AG09309 (cell line): ENCODE data around the gene TOX2.

Experiments
- DNase-seq: peaks from one replicate; pipeline ENCODE4 v3.0.0-alpha.2; 2010; ENCODE audit warnings: low read depth
- H3K4me3 ChIP-seq: 2 replicates; pipeline ENCODE4 v1.5.1; 2011; ENCODE audit warnings: mild to moderate bottlenecking, low read depth, low read length, moderate library complexity; ENCODE audit not compliant: control insufficient read depth
- TF ChIP-seq, protein P1 (sequence below): IDR thresholded peaks from 2 replicates; pipeline ENCODE4 v1.5.1; 2011; ENCODE audit warnings: mild to moderate bottlenecking, low read depth, low read length, inconsistent platforms; ENCODE audit not compliant: insufficient read depth, control insufficient read depth; ENCODE audit errors: missing control alignments

Gene TOX2

DNA sequence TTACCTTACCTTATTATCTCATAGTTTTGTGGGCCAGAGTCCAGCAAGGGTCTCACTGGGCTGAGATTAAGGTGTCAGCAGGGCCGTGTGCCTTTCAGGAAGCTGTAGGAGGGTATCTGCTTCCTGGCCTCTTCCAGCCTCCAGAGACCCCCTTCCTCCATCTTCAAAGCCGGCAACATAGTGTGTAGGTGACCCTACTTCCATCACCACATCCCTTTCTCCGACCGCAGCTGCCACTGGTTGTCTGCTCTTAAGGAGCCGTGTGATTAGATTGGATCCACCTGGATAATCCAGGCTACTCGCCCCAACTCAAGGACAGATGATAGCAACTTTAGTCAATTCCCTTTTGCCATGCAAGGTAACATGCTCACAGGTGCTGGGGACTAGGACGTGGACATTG is 181.2 kb downstream of the TOX2 start:
- TF ChIP-seq, protein P1, sequence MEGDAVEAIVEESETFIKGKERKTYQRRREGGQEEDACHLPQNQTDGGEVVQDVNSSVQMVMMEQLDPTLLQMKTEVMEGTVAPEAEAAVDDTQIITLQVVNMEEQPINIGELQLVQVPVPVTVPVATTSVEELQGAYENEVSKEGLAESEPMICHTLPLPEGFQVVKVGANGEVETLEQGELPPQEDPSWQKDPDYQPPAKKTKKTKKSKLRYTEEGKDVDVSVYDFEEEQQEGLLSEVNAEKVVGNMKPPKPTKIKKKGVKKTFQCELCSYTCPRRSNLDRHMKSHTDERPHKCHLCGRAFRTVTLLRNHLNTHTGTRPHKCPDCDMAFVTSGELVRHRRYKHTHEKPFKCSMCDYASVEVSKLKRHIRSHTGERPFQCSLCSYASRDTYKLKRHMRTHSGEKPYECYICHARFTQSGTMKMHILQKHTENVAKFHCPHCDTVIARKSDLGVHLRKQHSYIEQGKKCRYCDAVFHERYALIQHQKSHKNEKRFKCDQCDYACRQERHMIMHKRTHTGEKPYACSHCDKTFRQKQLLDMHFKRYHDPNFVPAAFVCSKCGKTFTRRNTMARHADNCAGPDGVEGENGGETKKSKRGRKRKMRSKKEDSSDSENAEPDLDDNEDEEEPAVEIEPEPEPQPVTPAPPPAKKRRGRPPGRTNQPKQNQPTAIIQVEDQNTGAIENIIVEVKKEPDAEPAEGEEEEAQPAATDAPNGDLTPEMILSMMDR: no peak
- no peak overlapping the region for H3K4me3 ChIP-seq
- no peak for DNase-seq

DNA sequence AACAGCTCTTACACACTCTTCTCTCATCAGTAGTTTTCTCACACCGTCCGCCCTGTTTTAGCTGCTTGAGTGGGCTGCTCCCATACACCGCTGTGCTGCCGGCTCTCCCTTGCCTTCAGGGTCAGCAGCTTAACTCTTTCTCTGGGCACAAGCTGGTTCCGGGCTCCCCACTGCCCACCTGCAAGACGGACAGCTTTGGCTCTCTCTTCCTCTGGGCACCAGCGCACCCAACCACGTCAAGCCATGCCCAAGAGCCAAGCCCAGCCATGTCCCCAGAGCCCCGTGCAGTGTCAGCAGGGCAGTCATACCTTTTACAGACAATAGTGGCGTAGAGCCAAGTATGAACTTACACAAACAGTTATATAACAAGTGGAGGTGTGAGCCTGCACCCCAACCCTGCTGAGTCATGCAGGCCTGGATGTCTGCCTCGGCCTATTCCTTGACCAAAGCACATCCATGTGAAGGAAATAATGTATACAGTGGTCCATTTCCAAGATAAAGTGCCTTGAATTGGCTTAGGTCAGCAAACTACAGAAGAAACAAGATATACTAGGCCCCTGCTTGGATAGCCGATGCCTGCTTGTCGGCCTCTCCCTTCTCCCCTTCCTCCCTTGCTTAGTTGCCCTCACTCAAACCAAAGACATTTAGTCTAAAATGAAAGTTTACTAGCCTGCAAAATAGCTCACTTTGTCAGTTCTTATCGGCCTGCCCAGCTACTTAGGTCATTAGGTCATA is 183.0 kb downstream of the TOX2 start:
- no peak for DNase-seq
- no peak overlapping the region for H3K4me3 ChIP-seq
- TF ChIP-seq, protein P1: no peak

DNA sequence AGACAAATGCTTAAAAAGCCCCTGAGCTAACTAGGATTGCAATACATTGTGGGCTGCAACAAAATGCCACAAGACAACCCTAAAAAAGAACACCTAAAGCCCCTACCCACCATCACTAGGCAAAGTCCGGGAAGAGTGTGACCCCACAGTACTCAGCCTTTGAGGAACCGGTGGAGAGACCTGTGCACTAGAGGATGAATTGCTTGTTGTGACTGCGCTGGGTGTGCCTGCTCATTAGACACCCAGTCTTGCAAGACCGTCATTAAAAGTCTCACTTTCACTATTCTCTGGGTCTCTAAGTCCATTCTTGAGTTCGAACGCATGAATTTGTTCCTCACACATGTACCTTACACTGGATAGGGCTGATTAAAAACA is 183.6 kb downstream of the TOX2 start:
- no peak for DNase-seq
- TF ChIP-seq, protein P1: no peak

DNA sequence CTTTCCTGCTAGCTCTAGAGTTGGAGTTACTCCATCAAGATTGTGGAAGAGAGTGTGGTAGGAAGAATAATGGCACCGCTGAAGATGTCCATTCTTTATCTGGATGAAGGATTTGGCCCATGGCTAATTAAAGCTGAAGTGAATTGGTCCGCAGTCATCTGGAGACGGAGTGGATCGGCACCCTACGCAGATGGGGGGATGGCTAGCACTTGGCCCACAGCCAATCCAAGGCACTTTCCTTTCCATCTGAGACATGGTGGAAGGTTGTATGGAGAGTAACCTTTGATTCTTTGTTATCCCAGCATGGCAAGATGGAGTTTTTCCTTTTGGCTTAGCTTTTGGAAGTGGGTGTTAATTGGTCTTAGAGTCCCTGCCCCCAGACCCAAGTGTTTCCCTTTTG is 184.0 kb downstream of the TOX2 start:
- H3K4me3 ChIP-seq: no peak overlapping the region
- TF ChIP-seq, protein P1: no peak
- no peak for DNase-seq

More for the DNA sequence above, 183.6 kb downstream of the TOX2 start:
- H3K4me3 ChIP-seq: no peak overlapping the region

DNA sequence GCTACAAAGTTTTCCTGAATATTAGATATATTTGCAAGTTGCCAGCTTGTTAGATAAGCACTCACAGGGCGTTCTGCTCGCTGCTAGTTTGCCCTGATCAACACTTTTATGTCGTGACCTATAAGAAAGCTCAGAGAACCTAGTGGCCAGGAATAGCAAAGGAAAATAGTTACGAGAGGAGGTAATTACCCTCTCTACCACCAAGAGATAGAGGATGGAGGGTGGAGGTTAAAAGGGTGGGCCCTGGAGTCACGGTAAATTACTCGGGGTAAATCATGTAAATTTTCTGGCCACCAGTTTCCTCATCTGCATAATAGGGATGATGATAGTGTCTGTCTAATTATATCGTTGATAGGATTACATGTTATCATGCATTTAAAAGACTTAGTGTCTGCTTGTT is 185.2 kb downstream of the TOX2 start:
- TF ChIP-seq, protein P1: no peak
- no peak for DNase-seq
- no peak overlapping the region for H3K4me3 ChIP-seq

DNA sequence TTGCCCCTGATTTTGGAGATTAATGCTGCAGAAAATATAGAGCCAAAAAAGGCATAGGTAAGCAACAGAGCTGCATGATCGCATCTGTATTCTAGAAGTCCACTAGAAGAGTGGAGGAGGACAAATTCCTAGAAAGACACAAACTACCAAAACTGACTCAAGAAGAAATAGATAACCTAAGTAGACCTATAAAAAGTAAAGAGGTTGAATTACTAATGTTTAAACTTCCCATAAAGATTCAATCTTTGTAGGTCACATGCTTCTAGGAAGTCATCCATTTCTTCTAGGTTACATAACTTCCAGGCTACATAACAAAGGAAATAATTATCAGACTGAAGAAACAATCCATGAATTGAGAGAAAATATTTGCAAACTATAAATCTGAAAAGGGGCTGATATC is 187.9 kb downstream of the TOX2 start:
- H3K4me3 ChIP-seq: no peak overlapping the region
- DNase-seq: no peak
- TF ChIP-seq, protein P1: no peak
